Peyer's patch (tissue), 4 donors: ENCODE data around the gene MAB21L2.

Experiments used
- CTCF ChIP-seq, 6 experiments: fragments of 450-650 bp in 4 of 6; fragments of 200-600 bp in 2 of 6; sonication (generic) in 1 of 6; IDR thresholded peaks; one replicate each; pipeline ENCODE4 v1.5.1; 2017 to 2019; ENCODE audit warnings: antibody characterized with exemption in 6 of 6, mild to moderate bottlenecking in 3 of 6, moderate library complexity in 1 of 6
- POLR2A ChIP-seq, 2 donors: fragments of 450-650 bp; IDR thresholded peaks; one replicate each; pipeline ENCODE4 v1.5.1; 2017; ENCODE audit warnings: antibody characterized with exemption in 2 of 2, mild to moderate bottlenecking in 2 of 2, moderate library complexity in 2 of 2

GRCh38 chr4:150589157-150589556 is 7.2 kb downstream of the MAB21L2 start:
- TF ChIP-seq POLR2A (IDR thresholded peaks at IDR 0.05) (no peak), CTCF (IDR thresholded peaks at IDR 0.05) (no peak)
